ENCODE measurements around the gene NRG3.

The NRG3 gene

GRCh38 chr10:82680608-82681007 lies 805.6 kb downstream of the NRG3 start:
- DNase-seq (ENCODE audit: low spot score in 2 of 2) = no peak
- no peaks in the 10 kb centered on the region for H3K27me3 Mint-ChIP-seq
- no peaks in the 10 kb centered on the region for H3K36me3 Mint-ChIP-seq
- no peaks in the 10 kb centered on the region for H3K4me1 Mint-ChIP-seq
- no peak overlapping the region for H3K4me3 Mint-ChIP-seq
- H3K27ac Mint-ChIP-seq = no peak overlapping the region
- H3K9me3 Mint-ChIP-seq = peaks cover 4% of the 10 kb centered on the region
- no peak for ATAC-seq (ENCODE audit: low read depth)

- no peaks in the 10 kb centered on the region for H3K36me3 Mint-ChIP-seq
Observed at GRCh38 chr10:82683945-82684344, 809.0 kb downstream of the NRG3 start.

GRCh38 chr10:82685087-82685486 lies 810.1 kb downstream of the NRG3 start:
- Mint-ChIP-seq H3K4me3 (no peak overlapping the region), H3K27ac (no peak overlapping the region)
- no peak for ATAC-seq (ENCODE audit: low read depth)

More at GRCh38 chr10:82683945-82684344, 809.0 kb downstream of the NRG3 start:
- ATAC-seq (ENCODE audit: low read depth) = no peak
- Mint-ChIP-seq H3K27me3 (no peaks in the 10 kb centered on the region), H3K27ac (no peak overlapping the region), H3K4me1 (no peaks in the 10 kb centered on the region), H3K4me3 (no peak overlapping the region), H3K9me3 (peaks cover 7% of the 10 kb centered on the region)
- DNase-seq (ENCODE audit: low spot score in 2 of 2) = no peak

GRCh38 chr10:82691211-82691610 lies 816.2 kb downstream of the NRG3 start:
- no peak for DNase-seq (ENCODE audit: low spot score in 2 of 2)
- Mint-ChIP-seq H3K4me3 (no peak overlapping the region), H3K27ac (no peak overlapping the region), H3K9me3 (peaks cover 9% of the 10 kb centered on the region), H3K27me3 (no peaks in the 10 kb centered on the region), H3K4me1 (no peaks in the 10 kb centered on the region), H3K36me3 (no peaks in the 10 kb centered on the region)
- ATAC-seq (ENCODE audit: low read depth) = no peak

More at GRCh38 chr10:82685087-82685486, 810.1 kb downstream of the NRG3 start:
- no peak for DNase-seq (ENCODE audit: low spot score in 2 of 2)
- Mint-ChIP-seq H3K27me3 (no peaks in the 10 kb centered on the region), H3K4me1 (no peaks in the 10 kb centered on the region), H3K9me3 (peaks cover 7% of the 10 kb centered on the region), H3K36me3 (no peaks in the 10 kb centered on the region)

GRCh38 chr10:82692458-82692857 lies 817.5 kb downstream of the NRG3 start:
- ATAC-seq (ENCODE audit: low read depth) (no peak), DNase-seq (ENCODE audit: low spot score in 2 of 2) (no peak)
- Mint-ChIP-seq H3K27me3 (no peaks in the 10 kb centered on the region), H3K4me3 (no peak overlapping the region), H3K4me1 (no peaks in the 10 kb centered on the region), H3K36me3 (no peaks in the 10 kb centered on the region), H3K9me3 (peaks cover 9% of the 10 kb centered on the region), H3K27ac (no peak overlapping the region)

- Mint-ChIP-seq H3K36me3 (no peaks in the 10 kb centered on the region), H3K4me1 (no peaks in the 10 kb centered on the region), H3K27me3 (no peaks in the 10 kb centered on the region), H3K4me3 (no peak overlapping the region), H3K27ac (no peak overlapping the region), H3K9me3 (peaks cover 14% of the 10 kb centered on the region)
- ATAC-seq (ENCODE audit: low read depth) = no peak
- no peak for DNase-seq (ENCODE audit: low spot score in 2 of 2)
Observed at GRCh38 chr10:82721831-82722230, 846.8 kb downstream of the NRG3 start.

- peaks cover 14% of the 10 kb centered on the region for H3K9me3 Mint-ChIP-seq
- no peak for ATAC-seq (ENCODE audit: low read depth)
- H3K27ac Mint-ChIP-seq = no peak overlapping the region
- H3K36me3 Mint-ChIP-seq = no peaks in the 10 kb centered on the region
- H3K27me3 Mint-ChIP-seq = no peaks in the 10 kb centered on the region
- no peaks in the 10 kb centered on the region for H3K4me1 Mint-ChIP-seq
- DNase-seq (ENCODE audit: low spot score in 2 of 2) = no peak
- H3K4me3 Mint-ChIP-seq = no peak overlapping the region
Observed at GRCh38 chr10:82722273-82722672, 847.3 kb downstream of the NRG3 start.

- H3K4me1 Mint-ChIP-seq = no peaks in the 10 kb centered on the region
- no peak for DNase-seq (ENCODE audit: low spot score in 2 of 2)
Observed at GRCh38 chr10:82736305-82736704, 861.3 kb downstream of the NRG3 start.

GRCh38 chr10:82737549-82737948 lies 862.6 kb downstream of the NRG3 start:
- H3K4me1 Mint-ChIP-seq = no peaks in the 10 kb centered on the region
- ATAC-seq (ENCODE audit: low read depth) (no peak), DNase-seq (ENCODE audit: low spot score in 2 of 2) (no peak)
- peaks cover 4% of the 10 kb centered on the region for H3K9me3 Mint-ChIP-seq
- H3K27me3 Mint-ChIP-seq = no peaks in the 10 kb centered on the region
- H3K4me3 Mint-ChIP-seq = no peak overlapping the region
- H3K36me3 Mint-ChIP-seq = no peaks in the 10 kb centered on the region
- H3K27ac Mint-ChIP-seq = no peak overlapping the region

More at GRCh38 chr10:82736305-82736704, 861.3 kb downstream of the NRG3 start:
- Mint-ChIP-seq H3K9me3 (peaks cover 5% of the 10 kb centered on the region), H3K36me3 (no peaks in the 10 kb centered on the region), H3K27ac (no peak overlapping the region), H3K27me3 (no peaks in the 10 kb centered on the region), H3K4me3 (no peak overlapping the region)
- no peak for ATAC-seq (ENCODE audit: low read depth)

GRCh38 chr10:82738592-82738991 lies 863.6 kb downstream of the NRG3 start:
- ATAC-seq (ENCODE audit: low read depth) = no peak

GRCh38 chr10:82742478-82742877 lies 867.5 kb downstream of the NRG3 start:
- no peaks in the 10 kb centered on the region for H3K27me3 Mint-ChIP-seq
- H3K9me3 Mint-ChIP-seq = peaks cover 3% of the 10 kb centered on the region
- no peaks in the 10 kb centered on the region for H3K36me3 Mint-ChIP-seq
- DNase-seq (ENCODE audit: low spot score in 2 of 2) = no peak
- no peak overlapping the region for H3K27ac Mint-ChIP-seq
- no peak overlapping the region for H3K4me3 Mint-ChIP-seq
- ATAC-seq (ENCODE audit: low read depth) = no peak
- H3K4me1 Mint-ChIP-seq = no peaks in the 10 kb centered on the region

More at GRCh38 chr10:82738592-82738991, 863.6 kb downstream of the NRG3 start:
- Mint-ChIP-seq H3K27me3 (no peaks in the 10 kb centered on the region), H3K4me1 (no peaks in the 10 kb centered on the region), H3K9me3 (peaks cover 4% of the 10 kb centered on the region), H3K36me3 (no peaks in the 10 kb centered on the region), H3K4me3 (no peak overlapping the region), H3K27ac (no peak overlapping the region)
- DNase-seq (ENCODE audit: low spot score in 2 of 2) = no peak

- Mint-ChIP-seq H3K27me3 (no peaks in the 10 kb centered on the region), H3K27ac (no peak overlapping the region), H3K4me1 (no peaks in the 10 kb centered on the region), H3K36me3 (no peaks in the 10 kb centered on the region), H3K4me3 (no peak overlapping the region), H3K9me3 (peaks cover 3% of the 10 kb centered on the region)
- no peak for ATAC-seq (ENCODE audit: low read depth)
- no peak for DNase-seq (ENCODE audit: low spot score in 2 of 2)
Observed at GRCh38 chr10:82742898-82743297, 867.9 kb downstream of the NRG3 start.

GRCh38 chr10:82750538-82750937 lies 875.5 kb downstream of the NRG3 start:
- no peak for DNase-seq (ENCODE audit: low spot score in 2 of 2)
- no peak for ATAC-seq (ENCODE audit: low read depth)
- Mint-ChIP-seq H3K9me3 (peaks cover 1% of the 10 kb centered on the region), H3K27ac (no peak overlapping the region), H3K4me1 (no peaks in the 10 kb centered on the region), H3K4me3 (no peak overlapping the region), H3K27me3 (no peaks in the 10 kb centered on the region), H3K36me3 (no peaks in the 10 kb centered on the region)

- no peak for ATAC-seq (ENCODE audit: low read depth)
- Mint-ChIP-seq H3K27ac (no peak overlapping the region), H3K9me3 (peaks cover 1% of the 10 kb centered on the region)
Observed at GRCh38 chr10:82757397-82757796, 882.4 kb downstream of the NRG3 start.

GRCh38 chr10:82757901-82758300 lies 882.9 kb downstream of the NRG3 start:
- Mint-ChIP-seq H3K36me3 (no peaks in the 10 kb centered on the region), H3K27me3 (no peaks in the 10 kb centered on the region), H3K9me3 (peaks cover 1% of the 10 kb centered on the region), H3K4me3 (no peak overlapping the region), H3K27ac (no peak overlapping the region), H3K4me1 (no peaks in the 10 kb centered on the region)
- DNase-seq (ENCODE audit: low spot score in 2 of 2) (no peak), ATAC-seq (ENCODE audit: low read depth) (no peak)

More at GRCh38 chr10:82757397-82757796, 882.4 kb downstream of the NRG3 start:
- H3K36me3 Mint-ChIP-seq = no peaks in the 10 kb centered on the region
- no peaks in the 10 kb centered on the region for H3K27me3 Mint-ChIP-seq
- H3K4me3 Mint-ChIP-seq = no peak overlapping the region
- DNase-seq (ENCODE audit: low spot score in 2 of 2) = no peak
- H3K4me1 Mint-ChIP-seq = no peaks in the 10 kb centered on the region

All from memory B cell (primary cell).